H1 (cell line): ENCODE measurements around the gene CAPZA2. TPM values are rescaled to one million over a fixed set of nuclear protein-coding genes. Genes with fewer than 3 reads are reported as not detected.

Source experiments
- CTCF ChIP-seq, 3 experiments: IDR thresholded peaks; 1 replicate in 2 of 3; 2 replicates in 1 of 3; pipeline versions ENCODE4 v1.5.1 to v1.6.1; 2011; ENCODE audit warnings: low read length in 3 of 3, mild to moderate bottlenecking in 3 of 3, inconsistent platforms in 2 of 3, low read depth in 1 of 3, moderate library complexity in 1 of 3; ENCODE audit not compliant: insufficient read depth in 1 of 3; ENCODE audit errors: control extremely low read depth in 1 of 3
- polyA plus RNA-seq, 7 experiments: library from polyadenylated mRNA; depleted of rRNA in 3 of 7; stranded (reverse) in 5 of 7; unstranded in 2 of 7; fragments of >200 nt in 5 of 7; fragments of 200-250 nt in 2 of 7; gene quantifications; 1 replicate in 5 of 7; 2 replicates in 1 of 7; 4 replicates in 1 of 7; pipeline versions ENCODE4 v1.2.1 to v1.2.3, GENCODE V29; 2011 to 2013; ENCODE audit warnings: missing spikeins in 2 of 7, mixed read lengths in 2 of 7
- total RNA-seq: library from RNA; stranded (reverse); fragmentation: NEBNext Ultra II Directional; extraction: Animal tissue kit (Norgen Biotek cat#: 25700); gene quantifications from 2 replicates; pipeline ENCODE4 v1.2.1, GENCODE V29; 2021

The CAPZA2 gene
- total and polyA plus RNA-seq, 2 of the 8 experiments (the other 6 are each of a cell fraction or from before 2014, with no cell fraction given) = 33.2 to 145 TPM

GRCh38 chr7:116834815-116835504 is 27.4 kb upstream of the CAPZA2 start (continued):
- TF ChIP-seq CTCF (IDR thresholded peaks at IDR 0.05; ENCODE audit: control extremely low read depth in 1 of 3, insufficient read depth in 1 of 3, low read depth in 1 of 3, low read length in 3 of 3) = no peak
- TF ChIP-seq, all 59 proteins: peak for 0
